ENCODE measurements around the gene ETNK2.
"Not testable (repeated sequence)": the region's sequence is repeated elsewhere in the genome, so short reads cannot be mapped to it uniquely, and the experiment has no call there.

ETNK2 gene

GRCh38 chr1:204125759-204126351 is 26.0 kb downstream of the ETNK2 start:
- no peak for DNase-seq

- DNase-seq: no peak
These were observed 27.2 kb downstream of the ETNK2 start for GRCh38 chr1:204124639-204125038.

- no peak for DNase-seq
These were observed 28.5 kb downstream of the ETNK2 start for GRCh38 chr1:204123376-204123775.

GRCh38 chr1:204121840-204122555 is 29.8 kb downstream of the ETNK2 start:
- no peak for DNase-seq

GRCh38 chr1:204116539-204116938 is 35.3 kb downstream of the ETNK2 start:
- no peak for DNase-seq

DNA sequence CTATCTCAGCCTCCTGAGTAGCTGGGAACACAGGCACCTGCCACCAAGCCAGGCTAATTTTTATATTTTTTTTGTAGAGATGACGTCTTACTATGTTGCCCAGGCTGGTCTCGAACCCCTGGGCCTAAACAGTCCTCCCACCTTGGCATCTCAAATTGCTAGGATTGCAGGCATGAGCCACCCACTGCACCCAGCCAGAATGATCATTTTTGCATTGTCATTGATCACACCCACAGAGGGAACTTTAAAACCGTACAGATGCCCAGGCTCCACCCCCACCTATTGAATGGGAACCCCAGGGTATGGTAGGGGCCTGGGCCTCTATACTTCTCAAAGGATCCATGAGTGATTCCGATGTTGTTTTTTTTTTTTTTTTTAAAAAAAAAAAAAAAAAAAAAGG is 36.7 kb downstream of the ETNK2 start:
- no peak for DNase-seq

DNA sequence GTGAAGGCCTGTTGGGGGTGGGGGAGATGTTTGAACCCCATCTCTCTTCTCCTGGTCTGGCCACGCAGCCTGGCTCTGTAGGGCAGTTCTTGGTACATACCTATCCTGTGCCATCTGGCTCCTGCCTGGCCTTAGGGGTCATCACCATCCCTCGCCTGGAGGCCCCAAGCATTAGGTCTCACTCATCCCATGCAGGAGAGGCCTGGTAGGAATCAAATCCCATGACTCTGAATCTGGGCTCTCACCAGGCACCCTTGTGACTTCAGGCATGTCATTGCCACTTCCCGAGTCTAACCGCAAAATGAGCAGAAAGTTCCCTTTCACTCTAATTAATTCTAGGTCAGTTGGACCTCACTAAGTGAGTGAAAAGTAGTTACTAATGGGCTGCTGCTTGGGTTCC is 37.2 kb downstream of the ETNK2 start:
- no peak for DNase-seq

- no peak for DNase-seq
These were observed 37.9 kb downstream of the ETNK2 start for GRCh38 chr1:204113896-204114295.

- no peak for DNase-seq
These were observed 38.7 kb downstream of the ETNK2 start for GRCh38 chr1:204112876-204113730.

DNA sequence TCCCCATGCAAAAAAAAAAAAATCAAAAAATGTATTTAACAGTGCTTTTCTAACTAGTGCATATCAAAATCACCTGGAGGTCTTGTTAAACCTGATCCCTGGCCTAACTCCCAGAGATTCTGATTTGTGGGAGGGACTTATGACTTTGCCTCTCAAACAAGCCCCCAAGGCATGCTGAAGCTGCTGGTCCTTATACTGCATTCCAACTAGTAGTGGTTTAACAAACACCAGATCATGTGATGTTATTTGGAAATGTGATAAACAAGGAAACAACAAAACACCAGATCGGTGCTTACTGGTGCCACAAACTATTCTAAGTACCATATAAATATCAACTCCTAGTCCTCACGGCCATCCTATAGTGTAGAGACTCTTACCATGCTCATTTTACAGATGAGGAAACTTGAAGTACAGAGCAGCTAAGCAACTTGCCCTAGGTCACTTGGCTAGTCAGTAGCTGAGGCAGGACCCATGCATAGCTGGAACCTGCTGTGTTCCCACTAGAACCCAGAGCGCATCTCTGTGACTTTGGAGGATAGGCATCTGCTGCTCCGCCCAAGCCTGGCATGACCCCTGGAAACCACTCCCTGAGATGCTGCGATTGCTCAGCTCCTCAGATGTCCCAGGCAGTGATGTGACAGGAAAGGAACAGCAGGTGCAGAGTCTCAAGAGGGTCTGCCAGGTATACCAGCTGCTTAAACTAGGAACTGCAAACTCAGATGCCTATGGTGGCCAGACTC is 40.8 kb downstream of the ETNK2 start:
- DNase-seq: no peak

DNA sequence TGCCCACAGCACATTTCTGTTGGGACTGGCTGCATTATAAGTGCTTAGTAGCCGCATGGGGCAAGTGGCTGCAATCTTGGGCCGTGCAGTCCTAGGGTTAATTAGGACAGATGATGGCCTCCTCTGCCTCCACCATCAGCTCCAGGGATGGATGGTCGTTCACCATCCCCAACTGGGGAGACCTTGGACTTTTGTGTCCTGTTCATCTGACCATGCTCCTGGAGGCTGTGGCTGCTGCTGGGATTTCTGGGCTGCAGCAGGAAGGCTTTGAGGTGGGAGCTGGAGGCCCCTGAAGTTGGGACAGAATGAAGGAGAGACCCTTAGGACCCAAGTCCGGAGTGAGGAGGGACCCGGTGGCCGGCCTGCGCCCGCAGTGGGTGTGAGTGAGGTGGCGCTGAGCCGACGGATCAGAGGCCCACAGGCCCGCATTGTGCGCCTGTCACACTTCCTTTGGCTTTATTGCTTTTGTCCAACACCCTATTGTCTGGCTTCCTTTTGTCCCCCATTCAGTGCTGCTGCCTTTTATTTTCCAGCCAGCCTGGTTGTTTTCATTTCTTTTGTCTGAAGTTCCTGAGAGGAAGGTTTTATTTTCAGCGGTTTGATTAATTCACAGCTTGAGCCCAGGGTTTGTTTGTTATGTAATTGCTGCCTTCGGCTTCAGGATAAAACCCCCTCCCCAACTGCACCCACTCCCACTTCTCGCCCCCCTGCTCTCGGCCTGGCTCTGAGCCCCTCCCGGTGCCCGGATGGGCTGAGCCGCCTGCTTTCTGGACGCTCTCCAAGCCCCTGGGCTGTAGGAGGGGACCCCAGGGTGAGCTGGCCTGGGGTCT is 43.3 kb downstream of the ETNK2 start:
- DNase-seq: no peak

GRCh38 chr1:204107892-204108291 is 44.0 kb downstream of the ETNK2 start:
- DNase-seq: no peak

GRCh38 chr1:204106825-204107224 is 45.0 kb downstream of the ETNK2 start:
- DNase-seq: no peak

DNA sequence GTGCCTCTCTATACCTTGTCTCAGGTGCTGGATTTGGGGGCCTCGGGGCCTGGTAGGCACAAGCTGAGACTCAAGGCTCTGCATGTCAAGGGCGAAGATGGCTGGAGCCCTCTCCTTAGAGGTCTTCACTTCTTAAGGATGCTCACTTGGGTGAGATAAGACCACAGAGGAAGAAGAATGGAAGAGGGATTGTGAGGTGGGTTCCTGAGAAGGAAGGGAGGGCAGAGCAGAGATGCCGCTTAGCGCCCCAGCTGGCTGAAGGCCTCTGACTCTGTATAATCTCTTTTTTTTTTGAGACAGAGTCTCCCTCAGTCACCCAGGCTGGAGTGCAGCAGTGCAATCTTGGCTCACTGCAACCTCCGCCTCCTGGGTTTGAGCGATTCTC is 46.7 kb downstream of the ETNK2 start:
- no peak for DNase-seq

GRCh38 chr1:204104331-204105130 is 47.3 kb downstream of the ETNK2 start:
- DNase-seq: no peak

DNA sequence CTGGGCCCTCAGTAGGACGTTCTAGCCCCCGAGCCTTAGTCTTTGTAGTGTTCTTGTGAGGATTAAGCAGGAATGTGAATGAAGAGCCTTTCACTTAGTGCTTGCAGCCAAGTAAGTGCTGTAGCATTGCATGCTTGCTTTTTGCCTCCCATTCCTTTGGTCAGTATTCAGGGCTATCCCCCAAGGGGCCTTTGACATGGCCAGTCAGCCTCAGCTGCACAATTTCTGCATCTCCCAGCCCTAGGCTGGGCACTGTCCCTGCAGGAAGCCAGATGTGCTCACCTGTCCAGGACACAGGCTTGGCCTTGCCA is 48.5 kb downstream of the ETNK2 start:
- no peak for DNase-seq

DNA sequence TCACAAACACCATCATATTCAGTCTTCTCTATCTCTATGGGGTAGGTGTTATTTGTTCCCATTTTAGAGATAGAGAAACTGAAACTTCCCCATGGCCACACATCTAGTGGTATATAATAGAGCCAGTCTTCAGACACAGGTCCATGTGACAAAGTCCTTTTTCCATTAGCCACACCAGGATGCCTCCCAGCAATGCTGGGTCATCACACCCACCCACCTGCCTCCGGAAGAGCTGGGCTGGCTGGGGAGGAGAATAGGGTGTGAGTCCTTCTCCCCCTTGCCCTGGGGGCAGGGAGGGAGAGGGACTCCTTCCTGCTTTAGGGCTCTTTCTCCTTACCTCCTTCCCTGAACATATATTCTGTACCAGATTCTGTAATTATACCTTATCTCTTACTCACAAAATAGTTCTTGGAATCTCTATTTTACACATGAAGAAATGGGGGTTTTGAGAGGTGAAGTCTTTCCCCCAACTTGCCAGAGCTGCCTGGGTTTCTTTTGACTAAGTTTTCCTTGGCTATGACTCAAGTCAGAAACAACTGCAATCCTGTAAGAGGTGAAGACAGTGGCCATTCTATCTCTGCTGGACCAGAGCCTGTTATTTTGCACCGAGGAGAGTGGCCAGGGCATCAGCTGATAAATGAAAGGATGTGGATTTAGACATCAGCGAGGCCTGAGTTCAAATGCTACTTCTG is 49.0 kb downstream of the ETNK2 start:
- no peak for DNase-seq

DNA sequence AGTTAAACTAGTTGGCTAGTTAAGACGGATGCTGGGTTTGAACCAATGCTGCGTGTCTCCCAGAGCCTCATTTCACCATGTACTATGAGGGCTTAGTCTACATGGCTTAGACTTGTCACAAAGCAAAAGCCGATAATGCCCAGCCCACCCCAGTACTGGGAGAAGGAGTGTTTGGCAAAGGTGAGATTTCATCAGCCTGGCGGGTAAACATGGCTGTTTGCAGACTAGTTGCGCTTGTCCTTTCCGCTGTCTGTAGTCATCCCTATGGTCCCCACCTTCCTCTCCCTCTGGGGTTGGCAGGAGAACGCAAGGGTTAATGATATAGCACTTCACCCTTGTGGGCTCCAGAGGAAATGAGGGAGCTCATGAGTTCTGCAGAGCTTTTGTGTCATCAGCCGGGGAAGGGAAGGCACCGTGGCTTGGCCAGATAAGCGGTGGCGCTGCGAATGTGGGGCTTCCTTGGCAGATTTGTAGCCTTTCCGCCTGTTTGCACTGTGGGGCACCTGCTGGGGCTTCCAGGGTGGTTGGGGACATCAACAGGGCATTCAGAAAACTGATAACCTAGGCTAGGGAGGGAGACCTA is 49.7 kb downstream of the ETNK2 start:
- no peak for DNase-seq

DNA sequence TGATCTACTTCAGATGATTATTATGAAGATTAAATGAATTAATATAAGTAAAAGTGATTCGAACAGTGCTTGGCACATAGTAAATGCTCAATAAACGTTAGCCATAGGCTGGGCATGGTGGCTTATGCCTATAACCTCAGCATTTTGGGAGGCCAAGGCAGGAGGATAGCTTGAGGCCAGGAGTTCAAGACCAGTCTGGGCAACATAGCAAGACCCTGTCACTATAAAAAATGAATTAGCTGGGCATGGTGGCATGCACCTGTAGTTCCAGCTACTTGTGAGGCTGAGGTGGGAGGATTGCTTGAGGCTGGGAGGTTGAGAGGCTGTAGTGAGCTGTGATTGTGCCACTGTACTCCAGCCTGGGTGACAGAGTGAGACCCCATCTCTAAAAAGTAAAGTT is 52.1 kb downstream of the ETNK2 start:
- not testable (repeated sequence) for DNase-seq

DNA sequence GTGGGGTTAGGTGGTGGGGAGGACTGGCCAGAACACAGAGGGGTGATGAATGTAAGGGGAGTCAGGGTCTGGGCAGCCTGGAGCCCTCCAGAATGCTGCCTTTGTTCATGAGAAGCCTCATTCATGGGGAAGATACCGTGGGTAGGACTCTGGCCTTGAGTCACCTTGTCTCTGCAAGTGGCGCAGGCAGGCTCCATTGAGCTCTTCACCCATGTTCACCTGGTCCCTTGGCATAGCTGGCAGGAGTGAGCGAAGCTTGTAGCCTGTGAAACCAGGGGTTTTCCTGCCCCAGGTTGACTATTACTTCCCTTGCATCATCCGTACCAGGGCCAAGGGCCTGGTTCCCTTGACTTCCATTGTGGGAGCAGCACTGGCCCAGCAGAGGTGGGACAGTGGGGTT is 53.2 kb downstream of the ETNK2 start:
- DNase-seq: no peak

- no peak for DNase-seq
These were observed 54.9 kb downstream of the ETNK2 start for GRCh38 chr1:204096931-204097330.

All from effector CD4-positive, alpha-beta T cell (primary cell).